ENCODE data around the gene GRPR.

The GRPR gene

DNA sequence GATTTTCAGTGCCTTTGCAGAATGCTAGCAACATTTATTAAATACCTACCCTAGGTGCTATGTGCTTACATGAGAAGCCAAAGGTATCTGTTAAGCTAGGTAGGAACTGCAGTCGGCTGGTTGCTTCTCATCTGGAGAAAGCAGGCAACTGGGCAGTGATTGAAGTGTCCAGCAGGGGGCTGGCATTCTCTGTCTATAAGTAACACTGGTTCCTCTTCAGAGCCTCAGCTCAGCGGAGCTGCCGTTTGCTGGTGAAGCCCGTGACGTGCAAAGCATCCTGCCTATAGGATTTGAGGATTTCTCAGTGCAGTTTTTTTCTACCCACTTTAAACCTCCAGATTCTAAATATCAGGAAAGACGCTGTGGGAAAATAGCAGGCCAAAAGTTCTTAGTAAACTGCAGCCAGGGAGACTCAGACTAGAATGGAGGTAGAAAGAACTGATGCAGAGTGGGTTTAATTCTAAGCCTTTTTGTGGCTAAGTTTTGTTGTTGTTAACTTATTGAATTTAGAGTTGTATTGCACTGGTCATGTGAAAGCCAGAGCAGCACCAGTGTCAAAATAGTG is at the start of gene GRPR:
Gene GRPR (plus strand): TSS at position 344 of the 565 bp plus-strand sequence. CDS start 389 bp downstream, outside the sequence.
- peak; percentile 77 for DNase-seq (ENCODE audit: low spot score)

GRCh38 chrX:16075087-16075486 is 48.3 kb upstream of the GRPR start:
- no peak for DNase-seq (ENCODE audit: low spot score)

GRCh38 chrX:16076834-16077233 is 46.5 kb upstream of the GRPR start:
- no peak for DNase-seq (ENCODE audit: low spot score)

GRCh38 chrX:16077811-16078210 is 45.6 kb upstream of the GRPR start:
- no peak for DNase-seq (ENCODE audit: low spot score)

DNA sequence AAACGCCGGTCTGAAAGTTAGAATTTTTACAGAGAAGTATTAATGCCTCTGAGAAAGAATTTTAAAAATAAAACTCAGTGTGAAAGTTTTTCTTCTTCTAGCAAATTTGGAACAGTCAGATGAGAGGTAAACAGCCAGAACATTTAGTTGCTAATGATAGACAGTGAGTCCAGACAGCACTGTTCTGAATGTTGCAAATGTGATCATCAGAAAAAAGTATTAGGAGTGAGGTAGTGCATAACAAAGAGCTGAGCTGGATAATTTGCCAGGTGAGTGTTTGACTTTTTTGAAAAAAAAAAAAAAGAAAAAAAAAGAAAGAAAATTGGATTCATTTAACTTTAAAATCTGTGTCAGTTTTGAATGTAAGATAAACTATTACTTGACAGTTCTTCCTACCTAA is 42.0 kb upstream of the GRPR start:
- no peak for DNase-seq (ENCODE audit: low spot score)

DNA sequence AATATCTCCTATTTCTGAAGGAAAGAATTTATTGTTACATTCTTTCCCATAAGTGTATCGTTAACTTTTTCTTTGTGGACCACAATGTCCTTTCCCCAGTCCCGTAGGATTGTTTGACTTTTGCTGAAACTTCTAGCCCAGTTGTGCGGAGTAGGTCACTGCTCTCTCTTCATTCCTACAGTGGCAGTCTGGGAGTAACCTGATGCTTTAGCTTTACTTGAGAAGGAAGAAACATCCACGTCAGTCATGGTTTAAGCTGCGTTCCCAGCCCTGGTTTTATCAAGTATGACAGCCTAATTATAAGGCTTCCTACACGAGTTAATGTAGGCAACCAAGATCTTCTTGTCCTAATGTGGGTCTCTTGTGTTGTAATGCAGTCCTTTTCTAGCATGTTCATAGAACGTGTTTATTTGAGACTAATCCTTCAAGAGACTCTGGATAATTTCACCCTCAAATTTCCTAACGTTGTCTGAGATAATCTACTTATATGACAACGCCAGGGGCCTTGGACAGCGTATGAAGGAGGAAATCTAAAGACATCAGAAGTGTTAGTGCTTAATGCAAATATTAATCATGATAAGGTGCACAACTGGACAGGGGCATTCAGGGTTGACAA is 40.8 kb upstream of the GRPR start:
- no peak for DNase-seq (ENCODE audit: low spot score)

GRCh38 chrX:16087076-16087475 is 36.3 kb upstream of the GRPR start:
- no peak for DNase-seq (ENCODE audit: low spot score)

DNA sequence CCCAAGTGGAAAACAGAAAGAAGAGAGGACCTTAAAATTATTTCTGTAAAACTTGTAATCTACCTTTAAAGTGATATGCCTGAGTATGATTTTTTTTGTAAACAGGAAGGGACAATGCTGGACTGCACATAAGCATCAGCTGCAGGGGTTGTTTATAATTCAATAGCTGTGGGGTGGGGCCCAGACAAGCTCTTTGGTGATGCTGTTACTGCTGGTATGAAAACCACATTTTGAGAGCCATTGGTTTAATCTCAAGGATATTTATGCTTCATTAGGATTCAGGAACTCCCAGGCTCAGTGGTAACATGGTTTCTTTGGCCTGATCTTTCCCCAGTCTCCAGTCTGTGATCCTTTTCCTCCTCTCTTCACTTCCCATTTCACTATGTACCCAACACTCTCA is 34.3 kb upstream of the GRPR start:
- no peak for DNase-seq (ENCODE audit: low spot score)

- DNase-seq (ENCODE audit: low spot score), result no peak
These were observed 27.2 kb upstream of the GRPR start for GRCh38 chrX:16096141-16096540.

- no peak for DNase-seq (ENCODE audit: low spot score)
These were observed 22.7 kb upstream of the GRPR start for GRCh38 chrX:16100673-16101072.

- DNase-seq (ENCODE audit: low spot score), result no peak
These were observed 21.8 kb upstream of the GRPR start for GRCh38 chrX:16101581-16101980.

- DNase-seq (ENCODE audit: low spot score), result no peak
These were observed 19.7 kb upstream of the GRPR start for GRCh38 chrX:16103625-16104024.

DNA sequence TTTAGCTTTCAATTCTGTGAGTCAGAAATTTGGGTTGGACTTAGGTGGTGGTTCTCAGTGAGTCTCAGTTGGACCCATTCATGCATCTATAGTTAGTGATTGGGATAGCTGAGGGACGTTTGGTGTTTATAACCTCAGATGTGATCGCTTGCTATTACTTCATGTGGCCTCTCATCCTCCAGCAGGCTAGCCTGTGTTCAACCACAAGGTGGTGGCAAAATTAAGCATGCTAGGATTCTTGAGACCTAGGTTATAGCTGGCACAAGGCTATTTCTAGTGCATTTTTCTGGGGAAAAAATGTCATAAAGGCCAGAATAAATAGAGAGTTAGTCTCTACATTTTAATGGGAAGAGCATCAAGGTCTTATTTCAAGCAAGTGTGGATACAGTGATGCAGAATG is 10.9 kb upstream of the GRPR start:
- no peak for DNase-seq (ENCODE audit: low spot score)

DNA sequence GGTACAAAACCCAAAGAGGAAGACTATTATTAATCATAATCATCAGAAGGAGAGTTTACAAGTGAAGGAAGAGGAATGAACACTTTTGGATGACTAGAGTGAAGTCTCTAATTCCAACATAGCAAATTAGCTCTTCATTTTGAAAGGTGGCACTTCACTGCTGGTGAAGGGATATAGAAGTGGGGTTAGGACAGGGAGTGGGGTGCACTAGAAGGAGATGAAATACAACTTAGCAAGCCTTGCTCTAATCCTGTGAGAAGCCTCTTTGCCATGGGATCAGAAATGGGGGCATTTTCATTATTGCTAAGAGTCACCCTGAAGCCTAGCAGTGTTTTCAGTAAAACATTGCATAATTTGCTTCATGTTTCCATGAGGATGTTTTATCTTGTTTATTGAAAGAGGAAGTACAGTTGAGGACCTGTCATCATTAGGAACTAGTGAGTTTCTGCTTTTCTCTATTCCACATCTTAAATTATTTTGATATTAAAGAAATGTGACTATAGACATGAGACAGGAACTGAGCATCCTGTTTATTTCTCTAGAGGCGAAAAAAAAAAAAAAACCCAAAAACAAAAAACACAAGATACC is 9.3 kb upstream of the GRPR start:
- no peak for DNase-seq (ENCODE audit: low spot score)

GRCh38 chrX:16114611-16115010 is 8.8 kb upstream of the GRPR start:
- DNase-seq (ENCODE audit: low spot score), result no peak

- no peak for DNase-seq (ENCODE audit: low spot score)
These were observed 3.8 kb upstream of the GRPR start for GRCh38 chrX:16119353-16120220.

DNA sequence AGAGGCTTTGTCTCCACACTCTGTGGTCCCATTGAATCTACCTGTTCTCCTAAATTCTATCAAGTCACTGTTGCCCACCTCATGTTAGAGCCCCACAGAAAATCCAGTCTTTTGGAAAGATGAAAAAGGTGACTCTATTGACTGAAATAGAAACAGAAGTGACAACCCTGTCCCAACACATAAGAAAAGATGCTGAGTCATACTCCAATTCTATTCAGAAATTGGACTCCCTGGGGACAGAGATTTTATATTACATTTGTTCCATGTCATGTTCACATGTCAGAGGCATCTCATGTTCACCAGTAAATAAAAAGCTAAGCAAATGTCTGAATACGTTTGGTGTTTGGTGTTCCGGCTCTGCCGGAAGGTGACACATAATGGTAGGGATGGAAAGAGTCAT is 2.9 kb upstream of the GRPR start:
- DNase-seq (ENCODE audit: low spot score), result no peak

GRCh38 chrX:16124201-16124600 is 836 bp downstream of the GRPR start:
- no peak for DNase-seq (ENCODE audit: low spot score)

DNA sequence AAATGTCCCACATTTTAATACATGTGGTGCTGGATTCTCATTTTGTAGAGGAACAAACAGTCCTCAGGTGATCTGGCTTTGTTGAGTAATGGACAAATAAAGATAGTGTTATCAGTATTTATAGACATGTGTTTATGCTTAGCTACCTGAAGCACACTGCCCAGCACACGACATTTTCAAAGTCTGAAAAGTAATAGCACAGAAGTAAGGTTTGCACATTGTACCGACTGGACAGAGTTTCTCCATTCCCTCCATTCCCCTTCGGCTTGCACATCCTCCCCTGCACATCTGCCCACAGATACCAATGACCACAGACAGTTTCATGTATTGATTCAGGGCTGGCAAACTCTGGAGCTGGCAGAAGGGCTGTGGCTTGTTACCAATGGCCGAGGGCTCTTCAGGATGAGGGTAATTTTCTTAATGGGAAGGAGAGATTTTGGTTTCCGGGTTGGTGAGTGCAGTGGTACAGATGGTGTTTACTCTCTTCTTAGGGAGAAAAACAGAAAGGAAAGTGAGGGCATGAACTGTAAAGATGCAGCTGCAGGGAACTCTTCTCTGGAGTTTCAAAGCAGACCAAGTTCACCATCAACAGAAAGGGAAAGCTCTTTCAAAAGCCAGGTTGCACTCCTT is 2.3 kb downstream of the GRPR start:
- no peak for DNase-seq (ENCODE audit: low spot score)

DNA sequence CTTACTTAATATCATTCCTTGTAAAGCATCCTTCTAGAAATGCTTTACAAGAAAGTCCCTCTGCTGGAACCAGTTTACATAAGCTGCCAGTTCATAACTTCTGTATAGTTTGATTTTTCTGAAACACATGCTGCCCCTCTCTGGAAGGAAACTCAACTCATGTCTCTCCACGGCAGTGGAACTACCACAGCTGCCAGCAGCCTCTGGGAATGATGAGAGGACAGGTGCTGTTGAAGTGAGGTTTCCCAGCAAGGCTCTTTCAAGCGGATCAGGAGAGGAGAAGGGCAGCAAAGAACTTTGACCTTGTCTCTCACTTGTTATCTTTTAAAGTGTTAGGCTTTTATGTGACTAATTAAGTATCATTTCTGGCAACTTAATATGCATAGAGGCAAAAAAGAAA is 7.3 kb downstream of the GRPR start:
- DNase-seq (ENCODE audit: low spot score), result no peak

DNA sequence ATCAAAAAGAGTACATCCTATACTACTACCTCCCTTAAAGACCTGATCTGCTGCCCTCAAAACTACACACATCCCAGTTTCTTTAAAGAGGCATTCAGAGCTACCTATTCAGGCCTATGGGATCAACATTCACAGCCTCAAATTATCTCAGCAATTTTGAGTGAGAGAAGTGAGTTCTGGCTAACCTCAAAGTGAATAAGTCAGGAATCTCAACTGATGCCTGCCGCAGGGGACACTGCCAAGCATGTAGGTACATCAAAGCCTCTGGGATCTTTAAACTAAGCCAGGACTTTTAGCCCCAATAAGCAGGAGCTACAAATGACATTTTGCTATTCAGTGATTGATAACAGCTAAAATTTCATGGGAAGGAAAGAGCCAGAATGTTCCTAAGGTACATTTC is 11.6 kb downstream of the GRPR start:
- no peak for DNase-seq (ENCODE audit: low spot score)

- DNase-seq (ENCODE audit: low spot score), result no peak
These were observed 12.7 kb downstream of the GRPR start for GRCh38 chrX:16136080-16136479.

Data from Ammon's horn (tissue), 1 donor.